Smooth muscle cell (in vitro differentiated cells): ENCODE data around the gene SLC9A3. TPM values are rescaled to one million over a fixed set of nuclear protein-coding genes. Genes with fewer than 3 reads are reported as not detected.

Experiments
- DNase-seq: peaks from one replicate; lab custom pipeline; 2025; ENCODE audit not compliant: unreplicated experiment; lab: John Stamatoyannopoulos, UW
- H2AFZ ChIP-seq: fragments of 200-600 bp; sonication (generic); 2 replicates; pipeline ENCODE4 v1.6.0; 2016; ENCODE audit warnings: antibody characterized with exemption, low read depth, mild to moderate bottlenecking
- H3F3A ChIP-seq: fragments of 200-600 bp; sonication (generic); 2 replicates; pipeline ENCODE4 v1.6.0; 2017; ENCODE audit warnings: antibody characterized with exemption, low read depth
- H3K27ac ChIP-seq: fragments of 200-600 bp; sonication (generic); 2 replicates; pipeline ENCODE4 v1.5.1; 2016; ENCODE audit warnings: low read depth, mild to moderate bottlenecking
- H3K27me3 ChIP-seq: fragments of 200-600 bp; sonication (generic); 2 replicates; pipeline ENCODE4 v1.6.1; 2016; ENCODE audit warnings: low read depth, mild to moderate bottlenecking
- H3K36me3 ChIP-seq: fragments of 200-600 bp; sonication (generic); 2 replicates; pipeline ENCODE4 v1.5.1; 2016; ENCODE audit warnings: low read depth
- H3K4me1 ChIP-seq: fragments of 200-600 bp; sonication (generic); 2 replicates; pipeline ENCODE4 v1.5.1; 2016; ENCODE audit warnings: low read depth
- H3K4me2 ChIP-seq: fragments of 200-600 bp; sonication (generic); 2 replicates; pipeline ENCODE4 v1.6.0; 2016; ENCODE audit warnings: mild to moderate bottlenecking
- H3K4me3 ChIP-seq: fragments of 200-600 bp; sonication (generic); 2 replicates; pipeline ENCODE4 v1.5.1; 2016; ENCODE audit warnings: mild to moderate bottlenecking
- H3K79me2 ChIP-seq: fragments of 200-600 bp; sonication (generic); 2 replicates; pipeline ENCODE4 v1.6.0; 2016; ENCODE audit warnings: low read depth, mild to moderate bottlenecking
- H3K9ac ChIP-seq: fragments of 200-600 bp; sonication (generic); 2 replicates; pipeline ENCODE4 v1.6.0; 2016; ENCODE audit warnings: low read depth
- H3K9me3 ChIP-seq: fragments of 200-600 bp; sonication (generic); replicated peaks from 2 replicates; pipeline ENCODE4 v1.5.1; 2016; ENCODE audit warnings: low read depth
- H4K20me1 ChIP-seq: fragments of 200-600 bp; sonication (generic); 2 replicates; pipeline ENCODE4 v1.6.0; 2016; ENCODE audit warnings: low read depth
- WGBS: methylation state at CpG from one replicate; pipeline ENCODE4 v1.1.7; 2016; ENCODE audit warnings: low lambda C conversion rate; 5-methylcytosine and 5-hydroxymethylcytosine counted together
- polyA plus RNA-seq: library from polyadenylated mRNA; unstranded; fragments of >200 nt; fragmentation: Nextera tagmentation; extraction: Ambion mirVana; gene quantifications from 2 replicates; pipeline ENCODE4 v1.2.1, GENCODE V29; 2016
- total RNA-seq: library from RNA; depleted of rRNA; stranded (reverse); fragments of >200 nt; gene quantifications from 2 replicates; pipeline ENCODE4 v1.2.3, GENCODE V29; 2014
- TF ChIP-seq, protein P1 (sequence below): fragments of 200-600 bp; sonication (generic); IDR thresholded peaks from 2 replicates; pipeline ENCODE4 v1.5.1; 2017; ENCODE audit warnings: borderline replicate concordance, mild to moderate bottlenecking, antibody characterized with exemption; ENCODE audit not compliant: insufficient read depth, poor library complexity, severe bottlenecking

Gene SLC9A3
- total and polyA plus RNA-seq, 2 experiments from 2014 or later, result 1.1 to 1.8 TPM

DNA sequence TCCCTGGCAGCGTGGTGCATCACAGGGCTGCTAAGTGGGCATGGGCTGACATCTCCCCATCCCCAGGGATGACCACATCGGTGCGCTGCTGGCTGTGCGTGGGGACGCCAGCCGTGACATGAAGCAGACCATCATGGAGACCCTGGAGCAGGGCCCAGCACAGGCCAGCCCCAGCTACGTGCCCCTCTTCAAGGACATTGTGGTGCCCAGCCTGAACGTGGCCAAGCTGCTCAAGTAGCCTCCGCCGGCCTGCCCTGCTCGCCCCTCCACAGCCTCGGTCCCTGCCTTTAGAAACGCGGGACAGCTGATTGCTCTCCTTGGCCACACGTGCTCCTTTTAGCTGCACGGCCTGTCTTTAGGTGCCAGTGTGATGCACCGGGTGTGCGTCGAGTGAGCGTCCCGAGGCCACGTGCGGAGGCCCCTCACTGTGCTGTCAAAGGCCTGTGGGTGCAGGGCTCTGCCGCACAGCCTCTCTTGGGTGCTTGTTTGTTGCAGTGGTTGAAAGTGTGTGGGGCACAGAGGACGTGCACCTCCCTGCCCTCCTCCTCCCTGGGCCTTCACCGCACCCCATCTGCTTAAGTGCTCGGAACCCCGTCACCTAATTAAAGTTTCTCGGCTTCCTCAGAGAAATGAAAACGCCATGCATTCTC lies 57.5 kb downstream of the SLC9A3 start:
- no peak for DNase-seq
- Histone ChIP-seq H2AFZ (no peak overlapping the region), H3K4me1 (peaks cover under 1% of the 10 kb centered on the region), H4K20me1 (no peaks in the 10 kb centered on the region), H3K27ac (no peak overlapping the region), H3K9ac (no peak overlapping the region), H3K4me2 (no peak overlapping the region), H3K27me3 (no peaks in the 10 kb centered on the region), H3K36me3 (peaks cover 8% of the 10 kb centered on the region), H3K79me2 (peaks cover 8% of the 10 kb centered on the region), H3F3A (no peaks in the 10 kb centered on the region), H3K4me3 (no peak overlapping the region), H3K9me3 (no peaks in the 10 kb centered on the region)
- WGBS, result 96% methylated on average over 30 of the region's 30 CpGs
- TF ChIP-seq, protein P1, sequence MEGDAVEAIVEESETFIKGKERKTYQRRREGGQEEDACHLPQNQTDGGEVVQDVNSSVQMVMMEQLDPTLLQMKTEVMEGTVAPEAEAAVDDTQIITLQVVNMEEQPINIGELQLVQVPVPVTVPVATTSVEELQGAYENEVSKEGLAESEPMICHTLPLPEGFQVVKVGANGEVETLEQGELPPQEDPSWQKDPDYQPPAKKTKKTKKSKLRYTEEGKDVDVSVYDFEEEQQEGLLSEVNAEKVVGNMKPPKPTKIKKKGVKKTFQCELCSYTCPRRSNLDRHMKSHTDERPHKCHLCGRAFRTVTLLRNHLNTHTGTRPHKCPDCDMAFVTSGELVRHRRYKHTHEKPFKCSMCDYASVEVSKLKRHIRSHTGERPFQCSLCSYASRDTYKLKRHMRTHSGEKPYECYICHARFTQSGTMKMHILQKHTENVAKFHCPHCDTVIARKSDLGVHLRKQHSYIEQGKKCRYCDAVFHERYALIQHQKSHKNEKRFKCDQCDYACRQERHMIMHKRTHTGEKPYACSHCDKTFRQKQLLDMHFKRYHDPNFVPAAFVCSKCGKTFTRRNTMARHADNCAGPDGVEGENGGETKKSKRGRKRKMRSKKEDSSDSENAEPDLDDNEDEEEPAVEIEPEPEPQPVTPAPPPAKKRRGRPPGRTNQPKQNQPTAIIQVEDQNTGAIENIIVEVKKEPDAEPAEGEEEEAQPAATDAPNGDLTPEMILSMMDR, result no peak

DNA sequence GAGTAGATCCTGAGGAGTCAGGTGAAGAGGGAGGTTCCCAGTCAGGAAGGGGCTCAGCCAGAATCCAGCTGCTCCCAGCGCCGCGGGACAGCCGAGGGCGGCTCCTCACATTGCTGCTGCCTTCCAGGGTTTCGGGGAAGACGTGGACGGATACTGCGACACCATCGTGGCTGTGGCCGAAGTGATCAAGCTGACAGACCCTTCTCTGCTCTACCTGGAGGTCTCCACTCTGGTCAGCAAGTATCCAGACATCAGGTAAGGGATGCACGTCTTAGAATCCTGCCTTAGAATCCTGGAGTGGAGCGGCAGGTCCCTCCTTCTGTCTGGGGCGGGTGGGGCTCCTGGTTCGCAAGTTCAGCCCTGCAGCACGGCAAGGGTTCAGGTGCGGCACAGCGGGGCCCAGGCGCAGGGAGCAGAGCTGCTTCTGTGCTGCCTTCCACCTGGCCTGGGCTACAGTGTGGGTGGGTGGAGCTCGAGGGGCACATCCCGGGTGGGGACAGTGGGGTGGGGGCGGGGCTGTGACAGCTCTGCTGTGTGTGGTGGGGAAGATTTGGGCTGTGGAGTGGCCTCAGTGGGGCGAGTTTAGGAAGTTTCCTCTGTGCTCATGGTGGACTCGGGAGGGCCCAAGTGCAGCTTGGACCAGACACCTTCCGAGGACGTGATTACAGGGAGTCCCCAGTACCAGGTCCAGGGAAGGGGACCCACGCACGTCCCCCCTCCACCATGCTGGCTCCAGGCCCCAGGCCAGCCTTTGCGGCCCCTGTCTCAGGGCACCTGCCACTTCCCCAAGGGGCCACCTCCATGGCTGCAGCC lies 58.5 kb downstream of the SLC9A3 start:
- Histone ChIP-seq H3K27me3 (no peaks in the 10 kb centered on the region), H3K4me2 (no peak overlapping the region), H3K36me3 (peaks cover 8% of the 10 kb centered on the region), H3F3A (no peaks in the 10 kb centered on the region), H3K9me3 (no peaks in the 10 kb centered on the region), H4K20me1 (no peaks in the 10 kb centered on the region), H3K9ac (no peak overlapping the region), H2AFZ (no peak overlapping the region), H3K4me3 (no peak overlapping the region), H3K79me2 (peaks cover 2% of the 10 kb centered on the region), H3K4me1 (no peaks in the 10 kb centered on the region), H3K27ac (no peak overlapping the region)
- no peak for DNase-seq
- TF ChIP-seq, protein P1, result no peak
- WGBS, result 93% methylated on average over 26 of the region's 29 CpGs

DNA sequence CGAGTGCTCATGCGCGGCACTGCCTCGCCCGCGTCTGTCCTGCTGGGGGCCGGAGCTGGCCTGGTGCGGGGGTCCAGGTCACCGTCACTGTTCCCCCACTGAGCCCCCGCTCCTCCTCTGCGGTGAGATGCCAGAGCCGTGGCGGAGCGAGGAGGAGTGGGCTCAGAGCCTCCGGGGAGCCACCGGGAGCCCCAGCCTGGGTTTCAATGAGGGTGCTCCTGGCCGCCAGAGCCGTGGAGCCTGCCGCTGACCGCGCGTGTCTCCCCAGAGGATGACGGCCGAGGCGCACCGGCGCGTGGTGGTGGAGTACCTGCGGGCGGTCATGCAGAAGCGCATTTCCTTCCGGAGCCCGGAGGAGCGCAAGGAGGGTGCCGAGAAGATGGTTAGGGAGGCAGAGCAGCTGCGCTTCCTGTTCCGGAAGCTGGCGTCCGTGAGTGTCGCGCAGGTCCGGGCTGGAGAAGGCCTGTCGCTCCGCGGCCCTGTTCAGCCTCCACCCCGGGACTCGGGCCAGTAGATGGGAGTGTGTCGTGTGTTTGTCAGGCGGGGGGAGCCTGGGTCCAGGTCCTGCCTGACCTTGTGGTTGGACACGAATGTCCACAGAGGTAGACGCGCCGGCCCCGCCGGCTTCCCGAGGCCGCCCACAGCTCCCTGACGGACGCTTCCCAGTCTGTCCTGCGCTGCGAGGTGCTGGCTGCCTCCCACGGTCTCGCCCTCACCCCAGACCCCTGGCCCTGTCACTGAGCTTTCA lies 59.2 kb downstream of the SLC9A3 start:
- DNase-seq, result no peak
- H3K4me3 ChIP-seq, result no peak overlapping the region
- H3F3A ChIP-seq, result no peaks in the 10 kb centered on the region
- TF ChIP-seq, protein P1, result no peak
- H3K36me3 ChIP-seq, result peaks cover 8% of the 10 kb centered on the region
- no peak overlapping the region for H2AFZ ChIP-seq
- no peaks in the 10 kb centered on the region for H3K27me3 ChIP-seq
- H3K4me1 ChIP-seq, result no peaks in the 10 kb centered on the region
- 97% methylated on average over 55 of the region's 63 CpGs for WGBS
- H3K9ac ChIP-seq, result no peak overlapping the region
- no peak overlapping the region for H3K27ac ChIP-seq
- H3K9me3 ChIP-seq, result no peaks in the 10 kb centered on the region
- no peaks in the 10 kb centered on the region for H3K79me2 ChIP-seq
- H3K4me2 ChIP-seq, result no peak overlapping the region
- no peaks in the 10 kb centered on the region for H4K20me1 ChIP-seq
